Measurements from ENCODE around the gene CANT1. TPM values are rescaled to one million over a fixed set of nuclear protein-coding genes. Genes with fewer than 3 reads are reported as not detected.

CANT1 gene
- total RNA-seq, 4 donors from 2014 or later: 18.1 to 39.4 (median 28.4) TPM

DNA sequence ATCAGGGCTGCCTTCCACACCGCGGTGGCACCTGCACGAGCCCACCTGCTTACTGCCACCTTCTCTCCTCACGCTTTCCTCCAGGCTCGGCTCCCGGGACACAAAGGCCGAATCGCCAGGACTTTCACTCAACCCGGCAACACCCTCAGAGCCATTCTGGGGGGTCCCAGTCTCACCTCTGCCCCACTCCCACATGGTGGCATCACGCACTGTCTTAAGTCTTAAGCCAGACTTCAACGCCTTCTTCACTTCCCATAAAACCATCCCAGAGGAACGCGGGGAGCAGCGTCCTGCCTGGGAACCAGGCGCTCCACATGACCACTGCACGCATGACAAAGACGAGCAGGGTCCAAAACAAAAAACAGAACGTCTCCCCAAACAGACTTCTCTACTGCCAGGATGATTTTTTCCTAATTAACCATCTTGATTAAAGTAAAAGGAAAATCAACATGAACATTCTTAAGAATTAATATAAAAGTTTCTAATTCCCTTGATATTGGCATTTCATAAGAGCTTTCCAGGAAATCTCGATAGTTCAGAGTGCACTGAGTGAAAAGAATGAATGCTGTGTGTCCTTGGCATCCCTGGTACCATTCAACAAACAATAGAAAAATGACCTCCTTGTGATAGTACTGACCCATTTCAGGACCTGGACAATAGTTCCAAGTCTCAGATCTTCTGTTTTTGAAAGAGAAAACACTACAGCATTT lies 2.6 kb downstream of the CANT1 start:
- peak in 1 of 2 donors; percentile 84 for DNase-seq (ENCODE audit: low spot score in 2 of 2)
- intact Hi-C loops (cut with DNase I; ENCODE audit: low total_unique reads): no loop called here
- no peak for TF ChIP-seq POLR2A (IDR thresholded peaks at IDR 0.05)
- TF ChIP-seq, protein P1, sequence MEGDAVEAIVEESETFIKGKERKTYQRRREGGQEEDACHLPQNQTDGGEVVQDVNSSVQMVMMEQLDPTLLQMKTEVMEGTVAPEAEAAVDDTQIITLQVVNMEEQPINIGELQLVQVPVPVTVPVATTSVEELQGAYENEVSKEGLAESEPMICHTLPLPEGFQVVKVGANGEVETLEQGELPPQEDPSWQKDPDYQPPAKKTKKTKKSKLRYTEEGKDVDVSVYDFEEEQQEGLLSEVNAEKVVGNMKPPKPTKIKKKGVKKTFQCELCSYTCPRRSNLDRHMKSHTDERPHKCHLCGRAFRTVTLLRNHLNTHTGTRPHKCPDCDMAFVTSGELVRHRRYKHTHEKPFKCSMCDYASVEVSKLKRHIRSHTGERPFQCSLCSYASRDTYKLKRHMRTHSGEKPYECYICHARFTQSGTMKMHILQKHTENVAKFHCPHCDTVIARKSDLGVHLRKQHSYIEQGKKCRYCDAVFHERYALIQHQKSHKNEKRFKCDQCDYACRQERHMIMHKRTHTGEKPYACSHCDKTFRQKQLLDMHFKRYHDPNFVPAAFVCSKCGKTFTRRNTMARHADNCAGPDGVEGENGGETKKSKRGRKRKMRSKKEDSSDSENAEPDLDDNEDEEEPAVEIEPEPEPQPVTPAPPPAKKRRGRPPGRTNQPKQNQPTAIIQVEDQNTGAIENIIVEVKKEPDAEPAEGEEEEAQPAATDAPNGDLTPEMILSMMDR (IDR thresholded peaks at IDR 0.05): no peak
- WGBS, 2 donors: 86 to 87% methylated on average over 19 of the region's 19 CpGs
- H3K4me3 ChIP-seq (ENCODE audit: low read depth, poor library complexity, severe bottlenecking): no peak overlapping the region

- peak in 1 of 2 donors; percentile 74 for DNase-seq (ENCODE audit: low spot score in 2 of 2)
- H3K4me3 ChIP-seq (ENCODE audit: low read depth, poor library complexity, severe bottlenecking): no peak overlapping the region
- intact Hi-C loops (cut with DNase I; ENCODE audit: low total_unique reads): no loop called here
- TF ChIP-seq, protein P1 (IDR thresholded peaks at IDR 0.05): no peak
- no peak for TF ChIP-seq POLR2A (IDR thresholded peaks at IDR 0.05)
- 59 to 76% methylated on average over 8 of the region's 8 CpGs for WGBS, 2 donors
Measured at GRCh38 chr17:79006046-79006445, 3.5 kb downstream of the CANT1 start.

DNA sequence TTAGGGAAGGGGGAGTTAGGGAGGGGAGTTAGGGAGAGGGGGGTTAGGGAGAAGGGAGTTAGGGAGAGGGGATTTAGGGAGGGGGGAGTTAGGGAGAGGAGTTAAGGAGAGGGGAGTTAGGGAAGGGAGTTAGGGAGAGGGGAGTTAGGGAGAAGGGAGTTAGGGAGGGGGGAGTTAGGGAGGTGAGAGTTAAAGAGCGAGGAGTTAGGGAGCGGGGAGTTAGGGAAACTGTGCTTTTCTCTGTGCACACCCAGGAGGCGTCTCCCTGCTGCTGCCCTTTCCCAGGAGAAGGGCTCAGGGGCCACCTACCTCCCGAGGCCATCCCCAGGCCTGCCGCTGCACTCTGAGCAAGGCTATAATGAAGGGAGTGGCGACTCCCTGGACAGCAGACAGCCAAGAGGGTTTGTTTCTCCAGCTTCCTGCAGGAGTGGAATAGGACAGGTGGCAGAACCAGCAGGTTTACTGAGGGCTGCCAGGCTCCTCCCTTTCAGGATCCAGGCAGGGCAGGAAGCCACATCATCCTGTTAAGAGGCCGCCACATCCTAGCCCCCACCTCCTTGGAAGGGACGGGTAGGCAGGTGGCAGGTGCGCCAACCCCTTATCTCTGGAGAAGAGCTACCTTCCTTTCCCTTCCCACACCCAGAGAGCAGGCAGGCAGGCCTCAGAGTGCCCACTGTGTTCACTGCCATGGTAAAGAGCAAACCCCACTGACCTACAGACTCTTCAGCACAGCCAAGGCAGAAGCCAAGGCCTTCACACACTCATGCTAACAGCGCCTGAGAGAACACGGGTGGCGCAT lies 4.3 kb downstream of the CANT1 start:
- WGBS, 2 donors: 37 to 39% methylated on average over 12 of the region's 12 CpGs
- no peak for TF ChIP-seq POLR2A (IDR thresholded peaks at IDR 0.05)
- TF ChIP-seq, protein P1 (IDR thresholded peaks at IDR 0.05): no peak
- DNase-seq (ENCODE audit: low spot score in 2 of 2): peak in 1 of 2 donors; percentile 82
- intact Hi-C loops (cut with DNase I; ENCODE audit: low total_unique reads): no loop called here
- no peak overlapping the region for H3K4me3 ChIP-seq (ENCODE audit: low read depth, poor library complexity, severe bottlenecking)

DNA sequence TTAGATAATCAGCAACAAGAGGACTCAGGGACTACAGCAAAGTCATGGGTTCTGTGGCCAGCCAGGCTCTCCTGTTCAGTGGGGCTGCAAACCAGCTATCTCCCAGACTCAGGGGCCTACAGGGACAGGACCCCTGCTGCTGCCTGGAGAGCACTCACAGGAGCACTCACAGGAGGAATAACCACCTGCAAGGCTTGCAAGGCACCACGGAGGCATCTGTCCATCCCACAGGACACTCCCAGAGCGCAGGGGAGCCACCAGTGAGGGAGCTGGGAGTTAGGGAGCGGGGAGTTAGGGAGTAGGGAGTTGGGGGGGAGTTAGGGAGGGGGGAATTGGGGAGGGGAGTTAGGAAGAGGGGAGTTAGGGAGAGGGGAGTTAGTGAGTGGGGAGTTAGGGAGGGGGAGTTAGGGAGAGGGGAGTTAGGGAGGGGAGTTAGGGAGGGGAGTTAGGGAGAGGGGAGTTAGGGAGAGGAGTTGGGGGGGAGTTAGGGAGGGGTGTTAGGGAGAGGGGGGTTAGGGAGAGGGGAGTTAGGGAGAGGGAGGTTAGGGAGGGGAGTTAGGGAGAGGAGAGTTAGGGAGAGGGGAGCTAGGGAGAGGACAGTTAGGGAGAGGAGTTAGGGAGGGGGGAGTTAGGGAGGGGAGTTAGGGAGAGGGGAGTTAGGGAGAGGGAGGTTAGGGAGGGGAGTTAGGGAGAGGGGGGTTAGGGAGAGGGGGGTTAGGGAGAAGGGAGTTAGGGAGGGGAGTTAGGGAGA lies 5.7 kb downstream of the CANT1 start:
- no peak overlapping the region for H3K4me3 ChIP-seq (ENCODE audit: low read depth, poor library complexity, severe bottlenecking)
- intact Hi-C loops (cut with DNase I; ENCODE audit: low total_unique reads): no loop called here
- no peak for TF ChIP-seq POLR2A (IDR thresholded peaks at IDR 0.05)
- TF ChIP-seq, protein P1 (IDR thresholded peaks at IDR 0.05): no peak
- peak in 1 of 2 donors; percentile 72 for DNase-seq (ENCODE audit: low spot score in 2 of 2)
- WGBS, 2 donors: 81 to 100% methylated on average over 2 to 3 of the region's 3 CpGs

DNA sequence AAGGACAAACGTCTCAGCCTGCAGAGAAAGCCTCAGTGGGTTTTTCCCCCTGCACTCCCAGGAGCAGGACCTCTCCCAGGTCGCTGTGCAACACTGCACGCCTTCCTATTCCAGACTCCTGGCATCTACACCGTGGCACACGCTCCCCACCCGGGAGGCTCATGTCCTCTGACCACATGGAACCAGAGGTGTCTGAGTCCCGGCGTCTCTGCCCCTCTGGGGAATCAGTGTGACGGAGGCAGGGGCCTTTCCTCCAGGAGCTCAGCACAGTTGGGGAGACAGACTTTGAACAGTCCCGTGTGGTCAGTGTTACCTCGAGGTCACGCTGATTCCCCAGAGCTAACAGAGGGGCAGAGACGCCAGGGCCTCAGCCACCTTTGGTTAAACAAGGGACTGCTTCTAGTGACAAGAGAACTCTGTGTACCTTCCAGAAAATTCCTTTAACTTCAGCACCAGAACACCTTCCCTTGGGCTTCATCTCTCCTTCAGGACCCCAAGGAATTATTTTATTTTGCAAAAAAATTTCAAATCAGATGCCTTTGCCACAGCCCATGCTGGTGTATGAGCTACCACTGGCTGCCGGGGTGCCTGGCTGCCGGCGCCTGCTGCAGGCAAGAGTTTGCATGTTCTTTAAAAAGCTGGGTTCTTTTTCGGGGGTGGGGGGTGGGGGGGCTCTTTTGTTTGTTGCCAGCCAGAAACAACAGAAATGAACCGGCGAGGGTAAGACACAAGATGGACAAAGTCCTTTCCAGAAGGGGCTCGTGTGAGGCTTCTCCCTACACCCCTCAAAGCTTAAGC lies 6.6 kb downstream of the CANT1 start:
- intact Hi-C loops (cut with DNase I; ENCODE audit: low total_unique reads): no loop called here
- TF ChIP-seq, protein P1 (IDR thresholded peaks at IDR 0.05): no peak
- TF ChIP-seq POLR2A (IDR thresholded peaks at IDR 0.05): no peak
- peak in 1 of 2 donors; percentile 79 for DNase-seq (ENCODE audit: low spot score in 2 of 2)
- 78 to 82% methylated on average over 20 of the region's 20 CpGs for WGBS, 2 donors
- no peak overlapping the region for H3K4me3 ChIP-seq (ENCODE audit: low read depth, poor library complexity, severe bottlenecking)
